Mesenchymal stem cell (in vitro differentiated cells and primary cell): ENCODE results near the gene MYRF.

ENCODE experiments used
- DNase-seq: peaks from one replicate; pipeline ENCODE4 v3.0.0-alpha.2; 2013
- H2AFZ ChIP-seq: one replicate; pipeline ENCODE4 v1.6.1; 2013; ENCODE audit warnings: low read depth, mild to moderate bottlenecking, control low read depth, inconsistent platforms, low read length, moderate library complexity
- H2AK5ac ChIP-seq: 2 replicates; pipeline ENCODE4 v1.6.1; 2013; ENCODE audit warnings: low read length, moderate library complexity, mild to moderate bottlenecking, inconsistent platforms; ENCODE audit not compliant: severe bottlenecking
- H2BK120ac ChIP-seq: one replicate; pipeline ENCODE4 v1.6.1; 2013; ENCODE audit warnings: low read depth, mild to moderate bottlenecking, inconsistent platforms, low read length, moderate library complexity
- H2BK12ac ChIP-seq, 2 experiments: one replicate each; pipeline ENCODE4 v1.6.1; 2013; ENCODE audit warnings: inconsistent platforms in 2 of 2, low read length in 2 of 2, mild to moderate bottlenecking in 2 of 2, moderate library complexity in 2 of 2, control low read depth in 1 of 2
- H2BK15ac ChIP-seq: one replicate; pipeline ENCODE4 v1.6.1; 2013; ENCODE audit warnings: mild to moderate bottlenecking, low read depth, inconsistent platforms; ENCODE audit not compliant: poor library complexity, severe bottlenecking
- H2BK5ac ChIP-seq: 2 replicates; pipeline ENCODE4 v1.6.1; 2013; ENCODE audit warnings: low read depth, mild to moderate bottlenecking, low read length, control low read depth, inconsistent platforms; ENCODE audit not compliant: poor library complexity, severe bottlenecking
- H3K14ac ChIP-seq, 2 experiments: one replicate each; pipeline ENCODE4 v1.6.1; 2013; ENCODE audit warnings: inconsistent platforms in 2 of 2, low read length in 2 of 2, control low read depth in 1 of 2, mild to moderate bottlenecking in 1 of 2, moderate library complexity in 1 of 2
- H3K18ac ChIP-seq, 2 experiments: one replicate each; pipeline ENCODE4 v1.6.1; 2013; ENCODE audit warnings: inconsistent platforms in 2 of 2, low read length in 2 of 2, control low read depth in 1 of 2, low read depth in 1 of 2, mild to moderate bottlenecking in 1 of 2
- H3K23ac ChIP-seq, 2 experiments: one replicate each; pipeline ENCODE4 v1.6.1; 2013; ENCODE audit warnings: inconsistent platforms in 2 of 2, low read length in 2 of 2, mild to moderate bottlenecking in 2 of 2, moderate library complexity in 2 of 2, control low read depth in 1 of 2
- H3K27ac ChIP-seq: 2 replicates; pipeline ENCODE4 v1.5.1; 2013; ENCODE audit warnings: mild to moderate bottlenecking, moderate library complexity, low read length, control low read depth, inconsistent platforms; ENCODE audit not compliant: poor library complexity, severe bottlenecking
- H3K27me3 ChIP-seq, 2 experiments: 2 replicates each; pipeline versions ENCODE4 v1.6.1 to v1.7.0; 2013; ENCODE audit warnings: low read length in 2 of 2, mild to moderate bottlenecking in 2 of 2, moderate library complexity in 2 of 2, control low read depth in 1 of 2, inconsistent platforms in 1 of 2; ENCODE audit not compliant: control insufficient read depth in 1 of 2, insufficient read depth in 1 of 2
- H3K36me3 ChIP-seq, 2 experiments: 2 replicates each; pipeline versions ENCODE4 v1.6.1 to v1.7.0; 2013; ENCODE audit warnings: low read length in 2 of 2, control low read depth in 1 of 2, inconsistent platforms in 1 of 2, low read depth in 1 of 2, mild to moderate bottlenecking in 1 of 2; ENCODE audit not compliant: insufficient read depth in 2 of 2, control insufficient read depth in 1 of 2
- H3K4ac ChIP-seq, 2 experiments: one replicate each; pipeline ENCODE4 v1.6.1; 2013; ENCODE audit warnings: inconsistent platforms in 2 of 2, low read length in 2 of 2, mild to moderate bottlenecking in 2 of 2, moderate library complexity in 2 of 2, control low read depth in 1 of 2, low read depth in 1 of 2
- H3K4me1 ChIP-seq: 2 replicates; pipeline ENCODE4 v1.6.1; 2013; ENCODE audit warnings: low read depth, low read length, control low read depth; ENCODE audit not compliant: control insufficient read depth, insufficient read depth
- H3K4me2 ChIP-seq: 2 replicates; pipeline ENCODE4 v1.6.1; 2013; ENCODE audit warnings: low read length, mild to moderate bottlenecking, inconsistent platforms; ENCODE audit not compliant: poor library complexity, severe bottlenecking
- H3K4me3 ChIP-seq, 2 experiments: 2 replicates each; pipeline versions ENCODE4 v1.5.1 to v1.7.0; 2013; ENCODE audit warnings: low read length in 2 of 2, mild to moderate bottlenecking in 2 of 2, control low read depth in 1 of 2, low read depth in 1 of 2; ENCODE audit not compliant: insufficient read depth in 1 of 2
- H3K79me1 ChIP-seq: replicated peaks from 2 replicates; pipeline ENCODE4 v1.6.1; 2013; ENCODE audit warnings: mild to moderate bottlenecking, control low read depth, low read length, inconsistent platforms; ENCODE audit not compliant: poor library complexity, severe bottlenecking
- H3K9ac ChIP-seq: 2 replicates; pipeline ENCODE4 v1.7.0; 2013; ENCODE audit warnings: mild to moderate bottlenecking, low read length, moderate library complexity
- H3K9me3 ChIP-seq: 2 replicates; pipeline ENCODE4 v1.7.0; 2013; ENCODE audit warnings: mild to moderate bottlenecking, low read length; ENCODE audit not compliant: control insufficient read depth
- H4K8ac ChIP-seq: one replicate; pipeline ENCODE4 v1.6.1; 2013; ENCODE audit warnings: inconsistent platforms, mild to moderate bottlenecking, low read length, moderate library complexity
- H4K91ac ChIP-seq: one replicate; pipeline ENCODE4 v1.6.1; 2013; ENCODE audit warnings: mild to moderate bottlenecking, low read length, inconsistent platforms
- WGBS: methylation state at CpG from one replicate; pipeline ENCODE4 v1.1.7; 2013; ENCODE audit warnings: mixed read lengths; 5-methylcytosine and 5-hydroxymethylcytosine counted together

MYRF gene

DNA sequence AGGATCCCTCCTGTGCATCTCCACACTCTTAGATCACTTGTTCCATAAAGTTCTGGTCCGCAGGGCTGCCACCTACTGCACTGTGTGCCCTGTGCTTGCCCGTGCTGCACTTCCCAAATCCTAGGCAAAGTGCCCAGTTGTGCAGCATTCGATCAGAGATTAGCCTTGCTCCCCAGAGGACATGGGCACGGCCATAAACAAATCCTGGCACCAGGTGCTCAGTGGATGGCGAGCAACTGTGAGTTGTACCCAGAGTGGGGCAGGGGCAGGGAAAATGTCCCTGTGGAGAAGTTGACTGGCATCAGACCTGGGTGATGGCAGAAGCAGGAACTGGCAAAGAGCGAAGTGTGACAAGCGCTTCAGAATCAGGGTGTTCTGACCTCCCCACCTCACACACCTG is 80.3 kb downstream of the MYRF start:
- peaks cover 39% of the 10 kb centered on the region for H3K4me1 ChIP-seq
- no peak overlapping the region for H4K91ac ChIP-seq
- H2BK5ac ChIP-seq: no peak overlapping the region
- no peak for DNase-seq
- no peak overlapping the region for H2BK120ac ChIP-seq
- H2BK15ac ChIP-seq: peak overlapping the region; percentile 37
- H3K4me3 ChIP-seq: no peak overlapping the region
- no peak overlapping the region for H2AFZ ChIP-seq
- H3K18ac ChIP-seq: no peak overlapping the region
- H3K27ac ChIP-seq: no peak overlapping the region
- H3K9me3 ChIP-seq: no peaks in the 10 kb centered on the region
- WGBS: 96% methylated on average over 7 of the region's 7 CpGs
- peak overlapping the region in 1 of 2 experiments; percentile 84 for H3K14ac ChIP-seq
- H3K23ac ChIP-seq: peak overlapping the region in 1 of 2 experiments; percentile 46
- H2BK12ac ChIP-seq: peak overlapping the region in 1 of 2 experiments; percentile 29
- H3K4me2 ChIP-seq: no peak overlapping the region
- H3K4ac ChIP-seq: no peak overlapping the region
- H3K36me3 ChIP-seq: peaks cover 15 to 32% of the 10 kb centered on the region in 2 experiments
- no peak overlapping the region for H2AK5ac ChIP-seq
- peaks cover 19% of the 10 kb centered on the region for H3K79me1 ChIP-seq
- H3K9ac ChIP-seq: no peak overlapping the region
- H3K27me3 ChIP-seq: no peaks in the 10 kb centered on the region
- peak overlapping the region; percentile 13 for H4K8ac ChIP-seq

- Histone ChIP-seq H3K36me3 (peaks cover 22 to 40% of the 10 kb centered on the region in 2 experiments), H3K27me3 (no peaks in the 10 kb centered on the region), H3K79me1 (peaks cover 26% of the 10 kb centered on the region), H3K27ac (no peak overlapping the region), H2AFZ (no peak overlapping the region), H2BK5ac (no peak overlapping the region), H3K9ac (no peak overlapping the region), H3K4me3 (no peak overlapping the region), H3K4me1 (peaks cover 36% of the 10 kb centered on the region), H3K4me2 (no peak overlapping the region), H3K4ac (peak overlapping the region in 1 of 2 experiments; percentile 64), H2BK12ac (peak overlapping the region in 1 of 2 experiments; percentile 90), H3K23ac (no peak overlapping the region), H4K8ac (no peak overlapping the region), H3K14ac (no peak overlapping the region), H2BK120ac (no peak overlapping the region), H2BK15ac (no peak overlapping the region), H2AK5ac (no peak overlapping the region), H3K9me3 (no peaks in the 10 kb centered on the region), H3K18ac (peak overlapping the region in 1 of 2 experiments; percentile 35), H4K91ac (peak overlapping the region; percentile 21)
- no peak for DNase-seq
- WGBS: 96% methylated on average over 11 of the region's 11 CpGs
These were observed 81.0 kb downstream of the MYRF start for GRCh38 chr11:61833471-61833870.

GRCh38 chr11:61833926-61834277 is 81.5 kb downstream of the MYRF start:
- Histone ChIP-seq H2BK120ac (peak overlapping the region; percentile 12), H2AK5ac (no peak overlapping the region), H2BK15ac (peak overlapping the region; percentile 58), H2BK5ac (no peak overlapping the region), H3K9me3 (no peaks in the 10 kb centered on the region), H3K14ac (no peak overlapping the region), H3K4me1 (peaks cover 35% of the 10 kb centered on the region), H2AFZ (no peak overlapping the region), H3K27ac (no peak overlapping the region), H3K18ac (peak overlapping the region; percentile 23 to 97), H3K4ac (peak overlapping the region; percentile 62 to 79), H3K4me3 (no peak overlapping the region), H2BK12ac (peak overlapping the region; percentile 7 to 90), H3K9ac (no peak overlapping the region), H3K23ac (peak overlapping the region in 1 of 2 experiments; percentile 68), H4K91ac (peak overlapping the region; percentile 44), H3K27me3 (no peaks in the 10 kb centered on the region), H4K8ac (no peak overlapping the region), H3K36me3 (peaks cover 26 to 44% of the 10 kb centered on the region in 2 experiments), H3K79me1 (peaks cover 30% of the 10 kb centered on the region), H3K4me2 (no peak overlapping the region)
- DNase-seq: no peak
- WGBS: 96% methylated on average over 12 of the region's 12 CpGs

DNA sequence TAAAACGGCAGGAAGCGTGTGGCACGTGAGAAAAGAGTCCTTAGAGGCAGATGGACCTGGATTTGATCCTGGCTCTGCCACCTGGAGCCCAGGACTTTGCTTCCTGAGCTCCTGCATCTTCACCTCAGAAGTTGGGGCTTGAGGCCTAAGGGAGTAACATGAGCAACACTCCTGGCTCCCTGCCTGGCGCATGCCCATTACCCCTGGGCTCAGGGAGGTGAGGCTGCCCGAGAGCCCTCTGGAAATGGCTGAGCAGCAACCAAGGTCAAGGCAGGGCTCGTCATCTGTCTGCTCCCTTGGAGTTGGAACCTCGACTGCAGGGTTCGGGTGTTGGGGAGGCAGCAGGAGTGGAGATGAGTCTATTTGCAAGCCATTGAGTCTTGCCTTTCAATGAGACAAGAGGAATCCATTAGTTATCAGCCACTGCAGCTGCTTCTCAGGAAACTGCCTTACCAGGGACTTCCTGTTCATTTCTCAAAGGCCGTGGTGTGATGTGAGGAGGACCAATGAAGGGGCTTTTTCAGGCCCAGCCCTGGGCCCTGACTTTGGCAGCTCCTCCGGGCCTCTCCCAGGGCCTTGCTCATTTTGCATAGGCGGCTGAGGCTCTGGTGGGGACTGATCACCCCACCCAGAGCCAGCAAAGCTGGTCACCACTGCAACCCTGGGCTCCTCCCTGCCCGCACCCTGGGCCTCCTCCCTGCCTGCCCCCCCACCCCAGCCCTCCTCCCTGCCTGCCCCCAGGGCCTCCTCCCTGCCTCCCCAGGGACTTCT is 82.0 kb downstream of the MYRF start:
- Histone ChIP-seq H2AK5ac (no peak overlapping the region), H2BK12ac (peak overlapping the region; percentile 7 to 90), H3K4me3 (no peak overlapping the region), H4K91ac (peak overlapping the region; percentile 44), H3K4me1 (peaks cover 31% of the 10 kb centered on the region), H3K14ac (peak overlapping the region in 1 of 2 experiments; percentile 68), H3K9ac (peak overlapping the region; percentile 71), H4K8ac (peak overlapping the region; percentile 88), H2BK15ac (peak overlapping the region; percentile 58), H3K23ac (peak overlapping the region in 1 of 2 experiments; percentile 11), H3K4me2 (no peak overlapping the region), H2AFZ (no peak overlapping the region), H3K27ac (peak overlapping the region; percentile 3), H3K79me1 (peaks cover 32% of the 10 kb centered on the region), H3K4ac (peak overlapping the region; percentile 62 to 87), H2BK120ac (peak overlapping the region; percentile 89), H3K27me3 (no peaks in the 10 kb centered on the region), H3K18ac (peak overlapping the region; percentile 33 to 97), H2BK5ac (no peak overlapping the region), H3K9me3 (no peaks in the 10 kb centered on the region), H3K36me3 (peaks cover 30 to 47% of the 10 kb centered on the region in 2 experiments)
- DNase-seq: peak; percentile 93
- WGBS: 41% methylated on average over 12 of the region's 12 CpGs
